ENCODE measurements around the gene FAM120A. TPM values are rescaled to one million over a fixed set of nuclear protein-coding genes. Genes with fewer than 3 reads are reported as not detected.

The FAM120A gene
- total RNA-seq, 1 experiment from 2014 or later: 89.6 TPM

DNA sequence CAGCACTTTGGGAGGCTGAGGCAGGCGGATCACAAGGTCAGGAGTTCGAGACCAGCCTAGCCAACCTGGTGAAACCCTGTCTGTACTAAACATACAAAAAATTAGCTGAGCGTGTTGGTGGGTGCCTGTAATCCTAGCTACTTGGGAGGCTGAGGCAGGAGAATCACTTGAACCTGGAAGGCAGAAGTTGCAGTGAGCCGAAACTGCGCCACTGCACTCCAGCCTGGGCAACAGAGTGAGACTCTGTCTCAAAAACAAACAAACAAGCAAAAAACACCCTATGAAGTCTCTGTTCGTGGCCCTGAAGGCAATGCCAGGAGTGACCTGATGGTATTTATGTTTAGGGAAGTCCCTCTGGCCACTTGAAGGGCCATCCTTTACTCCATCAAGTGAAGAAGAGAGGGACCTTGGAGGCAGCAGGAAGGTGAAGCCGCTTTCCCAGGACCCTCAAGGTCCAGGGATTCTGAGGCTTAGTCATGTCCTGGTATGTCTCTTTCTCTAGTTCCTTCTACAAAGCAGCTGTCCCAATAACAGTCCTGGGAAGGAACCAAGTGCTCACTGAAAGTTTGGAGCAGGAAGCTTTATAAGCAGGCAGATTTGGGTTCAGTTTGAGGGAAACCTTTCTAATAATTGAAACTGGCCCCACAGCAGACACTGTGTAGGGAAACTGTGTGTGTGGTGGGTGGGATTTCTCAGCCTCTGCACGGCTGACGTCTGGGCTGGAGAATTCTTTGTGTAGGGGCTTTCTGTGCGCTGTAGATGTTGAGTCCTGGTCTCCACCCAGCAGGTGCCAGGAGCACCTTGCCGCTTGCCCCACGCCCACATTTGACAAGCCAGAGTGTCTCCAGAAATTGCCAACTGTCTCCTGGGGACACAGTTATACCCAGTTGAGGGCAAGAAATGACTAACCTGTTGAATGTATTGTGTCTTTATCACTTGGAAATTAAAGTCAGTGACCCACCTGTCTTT lies 137.4 kb downstream of the FAM120A start:
- Histone ChIP-seq H3K27ac (ENCODE audit: low read length) (no peak overlapping the region), H3K9ac (ENCODE audit: low read length) (no peak overlapping the region), H3K36me3 (ENCODE audit: low read depth, low read length) (0 out of 2 replicates have a peak, but pooled peaks cover 9% of the 10 kb centered on the region), H2AFZ (ENCODE audit: low read length) (no peak overlapping the region), H3K4me1 (ENCODE audit: insufficient read depth, low read length) (no peaks in the 10 kb centered on the region), H4K20me1 (ENCODE audit: low read length) (no peaks in the 10 kb centered on the region), H3K9me3 (ENCODE audit: low read length) (0 out of 2 replicates have a peak, but pooled peaks cover 6% of the 10 kb centered on the region), H3F3A (ENCODE audit: low read length, unreplicated experiment) (no peaks in the 10 kb centered on the region), H3K79me2 (ENCODE audit: low read length) (peaks cover 22% of the 10 kb centered on the region), H3K4me3 (ENCODE audit: low read length) (no peak overlapping the region), H3K4me2 (ENCODE audit: low read length) (no peak overlapping the region), H3K27me3 (ENCODE audit: low read length) (no peaks in the 10 kb centered on the region), H3K9me2 (replicated peaks; ENCODE audit: low read length) (no peaks in the 10 kb centered on the region)
- ChIA-PET POLR2A (ENCODE audit: unreplicated experiment) (no interaction called here), CTCF (no interaction called here)
- TF ChIP-seq CTCF (conservative IDR thresholded peaks at IDR 0.05; ENCODE audit: low read depth, low read length) (no peak), EZH2phosphoT487 (IDR thresholded peaks at IDR 0.05; ENCODE audit: borderline replicate concordance, low read length) (no peak), EZH2 (IDR thresholded peaks at IDR 0.05; ENCODE audit: low read length, unreplicated experiment) (no peak)
- DNase-seq: no peak
- no peak for ATAC-seq
- intact Hi-C loops (cut with micrococcal nuclease): no loop called here
- BruUV-seq (replicated peaks): no TSS peak

GRCh38 chr9:93589688-93590087 lies 138.2 kb downstream of the FAM120A start:
- intact Hi-C loops (cut with micrococcal nuclease): no loop called here
- POLR2A ChIA-PET (ENCODE audit: unreplicated experiment): no interaction called here
- Histone ChIP-seq H3K36me3 (ENCODE audit: low read depth, low read length) (0 out of 2 replicates have a peak, but pooled peaks cover 4% of the 10 kb centered on the region), H3K4me2 (ENCODE audit: low read length) (no peak overlapping the region), H4K20me1 (ENCODE audit: low read length) (no peaks in the 10 kb centered on the region), H3F3A (ENCODE audit: low read length, unreplicated experiment) (no peaks in the 10 kb centered on the region), H3K27ac (ENCODE audit: low read length) (no peak overlapping the region), H3K4me1 (ENCODE audit: insufficient read depth, low read length) (no peaks in the 10 kb centered on the region), H2AFZ (ENCODE audit: low read length) (no peak overlapping the region), H3K4me3 (ENCODE audit: low read length) (no peak overlapping the region), H3K9ac (ENCODE audit: low read length) (no peak overlapping the region), H3K79me2 (ENCODE audit: low read length) (peaks cover 15% of the 10 kb centered on the region), H3K9me2 (replicated peaks; ENCODE audit: low read length) (no peaks in the 10 kb centered on the region), H3K27me3 (ENCODE audit: low read length) (no peaks in the 10 kb centered on the region), H3K9me3 (ENCODE audit: low read length) (no peaks in the 10 kb centered on the region)
- no peak for TF ChIP-seq EZH2 (IDR thresholded peaks at IDR 0.05; ENCODE audit: low read length, unreplicated experiment)
- TF ChIP-seq EZH2phosphoT487 (IDR thresholded peaks at IDR 0.05; ENCODE audit: borderline replicate concordance, low read length): no peak
- TF ChIP-seq CTCF (conservative IDR thresholded peaks at IDR 0.05; ENCODE audit: low read depth, low read length): no peak
- CTCF ChIA-PET: no interaction called here
- no TSS peak for BruUV-seq (replicated peaks)
- no peak for DNase-seq
- no peak for ATAC-seq

Data from PC-3 (cell line).